HEK293T (cell line): ENCODE data around the gene ZBTB11.
"Not testable (repeated sequence)": the region's sequence is repeated elsewhere in the genome, so short reads cannot be mapped to it uniquely, and the experiment has no call there.

Source experiments
- ARNT ChIP-seq: fragments of 450-650 bp; IDR thresholded peaks from 2 replicates; pipeline ENCODE4 v1.6.1; 2017; ENCODE audit warnings: mild to moderate bottlenecking
- BHLHE40 ChIP-seq: fragments of 450-650 bp; IDR thresholded peaks from 2 replicates; pipeline ENCODE4 v1.6.1; 2016; ENCODE audit warnings: mild to moderate bottlenecking, moderate library complexity, borderline replicate concordance
- CTBP1 ChIP-seq: fragments of 450-650 bp; IDR thresholded peaks from 2 replicates; pipeline ENCODE4 v1.6.1; 2016; ENCODE audit warnings: borderline replicate concordance
- FOXA1 ChIP-seq: fragments of 450-650 bp; IDR thresholded peaks from 2 replicates; pipeline ENCODE4 v1.6.1; 2016; ENCODE audit warnings: mild to moderate bottlenecking
- FOXK2 ChIP-seq: fragments of 450-650 bp; IDR thresholded peaks from 2 replicates; pipeline ENCODE4 v1.6.1; 2016; ENCODE audit warnings: mild to moderate bottlenecking
- FOXM1 ChIP-seq: fragments of 450-650 bp; IDR thresholded peaks from 2 replicates; pipeline ENCODE4 v1.6.1; 2017; ENCODE audit warnings: mild to moderate bottlenecking, borderline replicate concordance
- L3MBTL2 ChIP-seq: fragments of 450-650 bp; conservative IDR thresholded peaks from 2 replicates; pipeline ENCODE4 v1.6.1; 2016; ENCODE audit warnings: mild to moderate bottlenecking
- LEF1 ChIP-seq: fragments of 450-650 bp; IDR thresholded peaks from 2 replicates; pipeline ENCODE4 v1.6.1; 2017; ENCODE audit warnings: mild to moderate bottlenecking, borderline replicate concordance
- SP1 ChIP-seq: fragments of 450-650 bp; IDR thresholded peaks from 2 replicates; pipeline ENCODE4 v1.6.1; 2017
- TARDBP ChIP-seq: fragments of 450-650 bp; IDR thresholded peaks from 2 replicates; pipeline ENCODE4 v1.6.1; 2016
- ZNF384 ChIP-seq: fragments of 450-650 bp; IDR thresholded peaks from 2 replicates; pipeline ENCODE4 v1.6.1; 2016
- TF ChIP-seq, protein P1 (sequence below): fragments of 450-650 bp; IDR thresholded peaks from 2 replicates; pipeline ENCODE4 v1.6.1; 2016

DNA sequence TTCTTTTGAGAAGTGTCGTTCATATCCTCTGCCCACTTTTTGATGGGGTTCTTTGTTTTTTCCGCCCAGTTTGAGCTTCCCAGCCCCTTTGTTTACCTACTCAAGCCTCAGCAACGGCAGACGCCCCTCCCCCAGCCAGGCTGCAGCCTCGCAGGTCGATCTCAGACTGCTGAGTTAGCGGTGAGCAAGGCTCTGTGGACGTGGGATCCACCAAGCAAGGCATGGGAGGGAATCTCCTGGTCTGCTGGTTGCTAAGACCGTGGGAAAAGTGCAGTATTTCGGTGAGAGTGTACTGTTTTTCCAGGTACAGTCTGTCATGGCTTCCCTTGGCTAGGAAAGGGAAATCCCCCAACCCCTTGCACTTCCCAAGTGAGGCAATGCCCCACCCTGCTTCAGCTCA is 71.5 kb downstream of the ZBTB11 start:
- TF ChIP-seq, protein P1, sequence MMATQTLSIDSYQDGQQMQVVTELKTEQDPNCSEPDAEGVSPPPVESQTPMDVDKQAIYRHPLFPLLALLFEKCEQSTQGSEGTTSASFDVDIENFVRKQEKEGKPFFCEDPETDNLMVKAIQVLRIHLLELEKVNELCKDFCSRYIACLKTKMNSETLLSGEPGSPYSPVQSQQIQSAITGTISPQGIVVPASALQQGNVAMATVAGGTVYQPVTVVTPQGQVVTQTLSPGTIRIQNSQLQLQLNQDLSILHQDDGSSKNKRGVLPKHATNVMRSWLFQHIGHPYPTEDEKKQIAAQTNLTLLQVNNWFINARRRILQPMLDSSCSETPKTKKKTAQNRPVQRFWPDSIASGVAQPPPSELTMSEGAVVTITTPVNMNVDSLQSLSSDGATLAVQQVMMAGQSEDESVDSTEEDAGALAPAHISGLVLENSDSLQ: not testable (repeated sequence)
- not testable (repeated sequence) for TF ChIP-seq L3MBTL2, FOXM1, FOXA1, ARNT, BHLHE40, LEF1, ZNF384, SP1, FOXK2, TARDBP, CTBP1
